GM12873 (cell line): ENCODE data around the gene SLC35G4.

ENCODE experiments used
- CTCF ChIP-seq: IDR thresholded peaks from 2 replicates; pipeline ENCODE4 v1.5.1; 2012; ENCODE audit warnings: low read depth, mild to moderate bottlenecking, moderate library complexity, low read length, control low read depth; ENCODE audit not compliant: insufficient read depth; ENCODE audit errors: missing control alignments

The SLC35G4 gene

GRCh38 chr18:11572201-11572600 lies 37.2 kb upstream of the SLC35G4 start:
- no peak for TF ChIP-seq CTCF

DNA sequence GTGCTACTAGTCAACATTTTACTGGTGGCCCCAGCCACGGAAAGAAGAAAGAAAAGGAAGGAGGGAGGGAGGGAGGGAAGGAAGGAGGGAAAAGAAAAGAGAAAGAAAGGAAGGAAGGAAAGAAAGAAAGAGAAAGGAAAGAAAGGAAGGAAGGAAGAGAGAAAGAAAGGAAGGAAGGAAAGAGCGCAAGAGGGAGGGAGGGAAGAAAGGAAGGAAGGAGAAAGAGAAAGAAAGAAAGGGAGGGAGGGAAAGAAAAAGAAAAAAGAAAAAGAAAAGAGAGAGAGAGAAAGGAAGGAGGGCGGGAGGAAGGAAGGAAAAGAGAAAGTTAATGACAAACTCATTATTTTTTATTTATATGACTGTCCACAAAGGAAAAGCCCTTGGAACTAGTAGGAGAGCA lies 34.9 kb upstream of the SLC35G4 start:
- no peak for TF ChIP-seq CTCF

DNA sequence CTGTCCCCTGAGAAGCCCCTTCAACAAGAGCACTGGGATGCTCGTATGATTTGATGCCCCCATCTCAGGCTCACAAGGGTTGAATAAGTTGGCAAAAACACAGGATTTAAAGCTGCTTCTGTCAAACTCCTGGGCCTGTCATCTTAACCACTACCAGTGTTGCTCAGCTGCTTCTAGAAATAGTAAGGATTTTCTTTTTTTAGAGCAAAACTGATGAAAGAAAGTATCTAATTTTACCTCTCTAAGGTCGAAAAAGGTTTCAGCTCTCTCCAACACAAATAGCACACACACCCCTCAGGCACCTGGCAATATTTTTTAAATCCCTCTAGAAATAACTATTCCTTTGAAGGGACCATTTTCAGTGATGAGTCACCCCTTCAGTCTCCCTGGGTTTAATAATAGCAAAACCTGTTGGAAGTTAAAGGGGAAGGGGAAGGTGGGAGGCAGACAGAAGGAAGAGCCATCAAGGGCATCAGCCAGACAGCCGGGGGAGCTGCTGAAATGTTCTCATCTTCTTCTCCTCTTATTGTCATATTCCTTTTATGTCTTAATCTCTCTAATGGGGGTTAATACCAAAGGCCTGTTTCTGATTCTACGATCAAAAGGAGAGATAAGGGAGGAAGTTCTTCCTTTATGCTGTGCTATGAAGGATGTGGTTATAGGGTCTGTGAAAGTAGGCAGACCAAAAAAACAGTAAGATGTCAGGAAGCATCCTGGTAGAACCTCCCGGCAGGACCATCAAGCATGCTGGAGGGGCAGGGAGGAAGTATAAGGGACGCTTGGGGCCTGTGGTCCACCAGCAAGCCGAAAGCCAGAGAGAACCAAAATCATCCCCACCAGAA lies 31.9 kb upstream of the SLC35G4 start:
- no peak for TF ChIP-seq CTCF

DNA sequence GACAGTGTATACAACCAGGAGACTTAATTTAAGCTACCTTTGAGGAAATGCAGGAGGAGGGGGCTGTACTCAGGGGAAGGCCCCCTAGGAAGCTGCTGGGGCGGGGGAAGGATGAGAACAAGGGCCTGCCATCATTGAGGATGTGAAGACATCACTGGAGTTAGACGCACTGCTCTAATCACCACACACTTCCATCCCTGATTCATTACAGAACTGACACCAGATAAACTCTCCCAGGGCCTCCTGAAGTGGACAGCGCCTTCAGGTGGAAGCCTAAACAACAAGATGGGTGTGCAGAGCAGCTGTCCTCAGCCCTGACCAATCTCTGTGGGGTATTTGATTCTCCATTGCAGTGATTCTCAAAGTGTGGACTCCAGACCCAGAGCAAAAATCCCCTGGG lies 30.6 kb upstream of the SLC35G4 start:
- TF ChIP-seq CTCF: no peak

- TF ChIP-seq CTCF: no peak
Measured at GRCh38 chr18:11579916-11580315, 29.5 kb upstream of the SLC35G4 start.

DNA sequence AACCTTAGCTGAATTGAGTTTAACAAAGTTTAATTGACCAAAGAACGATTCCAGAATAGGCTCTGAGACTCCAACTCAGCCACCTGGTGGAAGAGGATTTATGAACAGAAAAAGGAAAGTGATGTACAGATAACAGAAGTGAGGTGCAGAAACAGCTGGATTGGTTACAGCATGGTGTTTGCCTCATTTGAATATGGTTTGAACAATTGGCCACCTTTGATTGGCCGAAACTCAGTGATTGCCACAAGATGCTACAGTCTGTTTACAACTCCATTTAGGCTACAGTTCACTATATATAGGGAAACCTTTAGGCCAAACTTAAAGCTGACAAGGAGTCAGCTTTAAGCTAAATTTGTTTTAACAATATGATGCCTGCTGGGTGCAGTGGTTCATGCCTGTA lies 28.1 kb upstream of the SLC35G4 start:
- TF ChIP-seq CTCF: no peak

DNA sequence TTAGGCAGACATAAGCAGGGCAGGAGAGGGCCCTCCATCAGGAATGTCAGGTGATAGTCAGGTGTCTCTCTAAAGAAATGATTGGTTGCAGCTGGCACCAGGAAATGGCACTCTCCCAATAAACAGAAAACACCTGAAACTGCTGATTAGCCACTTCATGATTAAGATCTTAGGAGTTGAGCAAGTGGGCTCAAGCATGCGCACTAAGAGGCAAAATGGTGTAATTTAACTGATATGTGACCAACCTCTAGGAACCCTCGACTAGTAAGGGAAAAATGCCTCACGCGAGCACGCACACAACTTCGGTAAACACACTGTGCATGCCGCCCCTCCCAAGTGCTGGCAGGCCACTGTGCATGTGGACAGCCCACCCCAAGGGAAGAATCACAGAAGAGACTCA lies 23.8 kb upstream of the SLC35G4 start:
- TF ChIP-seq CTCF: no peak
